RWPE2 (cell line): ENCODE data around the gene DHX30.
A peak's percentile ranks its signal among the peaks of the same experiment; 100 is the strongest.

ENCODE experiments used
- ATAC-seq: fragments of 200-7000 bp; cut with Tn5 transposase; 3 replicates; pipeline ENCODE4 v1.9.1; 2021; ENCODE audit warnings: low read depth
- DNase-seq: peaks from one replicate; pipeline ENCODE4 v3.0.0-alpha.2; 2020; ENCODE audit warnings: low spot score
- H3K27ac ChIP-seq: fragments of 450-650 bp; 2 replicates; pipeline ENCODE4 v1.5.1; 2017; ENCODE audit warnings: mild to moderate bottlenecking; ENCODE audit not compliant: poor library complexity, severe bottlenecking
- H3K27me3 ChIP-seq: fragments of 250-450 bp; sonication (Bioruptor Pico); 2 replicates; pipeline ENCODE4 v1.5.1; 2021; ENCODE audit warnings: mild to moderate bottlenecking, moderate library complexity; ENCODE audit not compliant: insufficient read depth, poor library complexity, severe bottlenecking
- H3K36me3 ChIP-seq: fragments of 250-450 bp; sonication (Bioruptor Pico); 2 replicates; pipeline ENCODE4 v1.5.1; 2020; ENCODE audit warnings: low read depth, mild to moderate bottlenecking, moderate library complexity
- H3K4me1 ChIP-seq: fragments of 250-450 bp; sonication (Bioruptor Pico); 2 replicates; pipeline ENCODE4 v1.5.1; 2021; ENCODE audit warnings: mild to moderate bottlenecking, moderate library complexity; ENCODE audit not compliant: insufficient read depth, poor library complexity, severe bottlenecking
- H3K4me3 ChIP-seq: fragments of 250-450 bp; sonication (Bioruptor Pico); 2 replicates; pipeline ENCODE4 v1.5.1; 2021; ENCODE audit warnings: mild to moderate bottlenecking, moderate library complexity; ENCODE audit not compliant: severe bottlenecking
- H3K9me3 ChIP-seq: fragments of 250-450 bp; sonication (Bioruptor Pico); 2 replicates; pipeline ENCODE4 v1.5.1; 2021; ENCODE audit warnings: mild to moderate bottlenecking, moderate library complexity; ENCODE audit not compliant: severe bottlenecking
- CTCF ChIP-seq: fragments of 450-650 bp; IDR thresholded peaks from one replicate; pipeline ENCODE4 v1.5.1; 2017; ENCODE audit warnings: mild to moderate bottlenecking, moderate library complexity; ENCODE audit not compliant: poor library complexity, severe bottlenecking

Gene DHX30

GRCh38 chr3:47890828-47891612 is 88.1 kb downstream of the DHX30 start:
- H3K4me1 ChIP-seq: no peaks in the 10 kb centered on the region
- H3K36me3 ChIP-seq: peaks cover 63% of the 10 kb centered on the region
- TF ChIP-seq CTCF: no peak
- H3K9me3 ChIP-seq: no peaks in the 10 kb centered on the region
- no peaks in the 10 kb centered on the region for H3K27me3 ChIP-seq
- DNase-seq (no peak), ATAC-seq (0 out of 3 replicates have a peak, but pooled peaks have one; percentile 17)
- H3K4me3 ChIP-seq: no peak overlapping the region
- H3K27ac ChIP-seq: no peak overlapping the region

DNA sequence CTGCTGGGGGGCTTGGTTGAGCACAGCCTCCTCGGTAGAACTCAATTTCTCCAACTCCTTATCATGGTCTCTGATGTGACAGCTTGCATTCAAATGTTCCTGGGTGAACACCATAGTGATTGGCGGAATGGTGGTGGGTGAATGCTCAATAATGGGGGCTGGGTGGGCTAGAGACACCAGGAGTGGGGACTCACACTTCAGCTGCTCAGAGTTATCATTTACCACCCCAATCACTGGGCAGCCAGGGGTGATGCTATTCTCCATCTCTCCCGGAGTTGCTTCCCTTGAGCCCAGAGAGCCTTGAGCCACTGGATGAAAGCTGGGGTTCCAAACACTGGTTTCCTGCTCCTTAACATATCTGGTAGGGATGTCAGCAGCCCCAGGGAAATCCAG is 88.7 kb downstream of the DHX30 start:
- Histone ChIP-seq H3K9me3 (no peaks in the 10 kb centered on the region), H3K36me3 (peaks cover 69% of the 10 kb centered on the region), H3K4me1 (no peaks in the 10 kb centered on the region), H3K27ac (no peak overlapping the region), H3K27me3 (no peaks in the 10 kb centered on the region), H3K4me3 (no peak overlapping the region)
- no peak for TF ChIP-seq CTCF
- ATAC-seq (no peak), DNase-seq (no peak)

GRCh38 chr3:47892286-47893040 is 89.5 kb downstream of the DHX30 start:
- TF ChIP-seq CTCF: no peak
- Histone ChIP-seq H3K27me3 (no peaks in the 10 kb centered on the region), H3K36me3 (peaks cover 77% of the 10 kb centered on the region), H3K4me1 (no peaks in the 10 kb centered on the region), H3K9me3 (no peaks in the 10 kb centered on the region), H3K4me3 (no peak overlapping the region), H3K27ac (no peak overlapping the region)
- ATAC-seq (no peak), DNase-seq (no peak)

GRCh38 chr3:47895241-47895640 is 92.3 kb downstream of the DHX30 start:
- TF ChIP-seq CTCF: no peak
- no peak for DNase-seq
- Histone ChIP-seq H3K36me3 (peaks cover 81% of the 10 kb centered on the region), H3K27me3 (no peaks in the 10 kb centered on the region), H3K4me3 (no peak overlapping the region), H3K4me1 (no peaks in the 10 kb centered on the region), H3K9me3 (no peaks in the 10 kb centered on the region), H3K27ac (no peak overlapping the region)
- no peak for ATAC-seq

- TF ChIP-seq CTCF: no peak
- Histone ChIP-seq H3K4me1 (no peaks in the 10 kb centered on the region), H3K4me3 (no peak overlapping the region), H3K27ac (no peak overlapping the region), H3K27me3 (no peaks in the 10 kb centered on the region), H3K36me3 (peaks cover 84% of the 10 kb centered on the region), H3K9me3 (no peaks in the 10 kb centered on the region)
- ATAC-seq (no peak), DNase-seq (no peak)
Observed at GRCh38 chr3:47896736-47897135, 93.8 kb downstream of the DHX30 start.
